ENCODE results near the gene SIX1.

Gene SIX1

GRCh38 chr14:60652674-60653651 lies 3.7 kb upstream of the SIX1 start:
- DNase-seq (ENCODE audit: low read depth in 1 of 2, low spot score in 1 of 2), result no peak
- in situ Hi-C loops (cut with HindIII; ENCODE audit: low pct_unique_long_range_greater_than_20kb, low sequenced_read_pairs), result no loop called here
- TF ChIP-seq JUND (IDR thresholded peaks at IDR 0.05; ENCODE audit: low read depth), result no peak

- no peak for DNase-seq (ENCODE audit: low read depth in 1 of 2, low spot score in 1 of 2)
- in situ Hi-C loops (cut with HindIII; ENCODE audit: low pct_unique_long_range_greater_than_20kb, low sequenced_read_pairs), result no loop called here
- no peak for TF ChIP-seq JUND (IDR thresholded peaks at IDR 0.05; ENCODE audit: low read depth)
Measured at GRCh38 chr14:60651796-60652673, 2.8 kb upstream of the SIX1 start.

DNA sequence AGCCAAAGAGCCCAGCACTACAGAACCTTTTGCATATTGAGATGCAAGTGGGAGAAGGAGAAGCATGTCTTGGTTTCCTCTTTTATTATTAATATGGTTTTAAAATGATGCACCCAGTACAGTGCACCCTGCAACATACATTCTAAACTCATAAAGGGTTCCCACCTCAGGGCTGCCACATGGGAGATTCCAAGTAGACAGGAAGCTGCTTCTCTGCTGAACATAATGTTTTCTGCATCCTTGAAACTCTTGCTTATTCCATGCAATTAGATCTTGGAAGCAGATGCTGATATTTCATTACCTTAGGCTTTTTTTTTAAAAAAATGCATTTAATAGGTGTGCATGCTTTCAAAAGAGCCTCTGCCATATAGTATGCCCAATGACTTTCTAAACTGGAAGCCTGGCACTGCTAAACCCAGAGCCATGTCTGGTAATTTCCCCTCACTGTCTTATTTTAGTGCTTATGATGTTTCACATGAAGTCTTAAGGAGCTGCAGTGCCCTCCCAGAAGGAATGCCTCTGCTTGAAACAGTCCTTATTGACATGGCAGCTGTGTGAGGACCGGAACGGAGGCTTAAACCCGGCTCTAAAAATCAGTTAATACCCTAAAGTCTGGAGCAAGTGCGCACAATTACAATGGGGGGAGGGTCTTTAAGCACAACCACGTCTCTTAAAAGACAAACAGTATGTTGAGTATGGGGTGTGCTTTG lies 2.0 kb upstream of the SIX1 start:
- TF ChIP-seq JUND (IDR thresholded peaks at IDR 0.05; ENCODE audit: low read depth), result no peak
- in situ Hi-C loops (cut with HindIII; ENCODE audit: low pct_unique_long_range_greater_than_20kb, low sequenced_read_pairs), result no loop called here
- no peak for DNase-seq (ENCODE audit: low read depth in 1 of 2, low spot score in 1 of 2)

- DNase-seq (ENCODE audit: low read depth in 1 of 2, low spot score in 1 of 2), result peak; percentile 41 to 42
- TF ChIP-seq JUND (IDR thresholded peaks at IDR 0.05; ENCODE audit: low read depth), result no peak
- in situ Hi-C loops (cut with HindIII; ENCODE audit: low pct_unique_long_range_greater_than_20kb, low sequenced_read_pairs), result no loop called here
Measured at GRCh38 chr14:60650373-60650961, 1.2 kb upstream of the SIX1 start.

GRCh38 chr14:60649875-60650372 lies 647 bp upstream of the SIX1 start:
- TF ChIP-seq JUND (IDR thresholded peaks at IDR 0.05; ENCODE audit: low read depth), result no peak
- DNase-seq (ENCODE audit: low read depth in 1 of 2, low spot score in 1 of 2), result peak; percentile 27 to 37
- in situ Hi-C loops (cut with HindIII; ENCODE audit: low pct_unique_long_range_greater_than_20kb, low sequenced_read_pairs), result no loop called here

DNA sequence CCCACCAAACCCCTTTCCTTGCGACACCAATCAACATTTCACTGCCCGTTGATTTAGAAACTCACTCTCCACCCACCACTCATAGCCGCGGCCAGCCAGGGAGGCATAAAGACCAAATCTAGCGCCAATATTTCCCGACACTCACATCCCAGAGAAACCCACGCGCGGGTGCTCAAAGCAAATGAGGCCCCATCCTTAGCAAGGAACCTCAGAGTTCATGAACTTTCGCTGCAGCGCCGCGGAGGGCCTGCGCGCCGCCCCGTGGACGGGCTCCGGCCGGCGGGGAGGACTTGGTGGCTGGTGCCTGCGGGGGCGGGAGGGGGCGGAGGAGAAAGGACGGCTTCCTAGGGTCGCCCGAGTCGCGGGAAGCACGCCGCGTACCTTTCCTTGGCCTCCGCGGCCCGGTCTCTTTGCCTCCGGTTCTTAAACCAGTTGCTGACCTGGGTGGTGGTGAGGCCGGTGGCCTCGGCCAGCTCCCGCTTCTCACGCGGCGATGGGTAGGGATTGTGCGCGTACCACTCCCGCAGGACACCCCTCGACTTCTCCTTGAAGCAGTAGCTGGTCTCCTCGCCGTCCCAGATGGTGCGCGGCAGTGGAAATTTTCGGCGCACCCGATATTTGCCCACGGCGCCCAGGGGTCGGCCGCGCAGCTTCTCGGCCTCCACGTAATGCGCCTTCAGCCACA lies 886 bp downstream of the SIX1 start:
- no peak for TF ChIP-seq JUND (IDR thresholded peaks at IDR 0.05; ENCODE audit: low read depth)
- in situ Hi-C loops (cut with HindIII; ENCODE audit: low pct_unique_long_range_greater_than_20kb, low sequenced_read_pairs), result no loop called here
- DNase-seq (ENCODE audit: low read depth in 1 of 2, low spot score in 1 of 2), result peak; percentile 35 to 52

GRCh38 chr14:60647837-60648248 lies 1.4 kb downstream of the SIX1 start:
- no peak for DNase-seq (ENCODE audit: low read depth in 1 of 2, low spot score in 1 of 2)
- in situ Hi-C loops (cut with HindIII; ENCODE audit: low pct_unique_long_range_greater_than_20kb, low sequenced_read_pairs), result no loop called here

DNA sequence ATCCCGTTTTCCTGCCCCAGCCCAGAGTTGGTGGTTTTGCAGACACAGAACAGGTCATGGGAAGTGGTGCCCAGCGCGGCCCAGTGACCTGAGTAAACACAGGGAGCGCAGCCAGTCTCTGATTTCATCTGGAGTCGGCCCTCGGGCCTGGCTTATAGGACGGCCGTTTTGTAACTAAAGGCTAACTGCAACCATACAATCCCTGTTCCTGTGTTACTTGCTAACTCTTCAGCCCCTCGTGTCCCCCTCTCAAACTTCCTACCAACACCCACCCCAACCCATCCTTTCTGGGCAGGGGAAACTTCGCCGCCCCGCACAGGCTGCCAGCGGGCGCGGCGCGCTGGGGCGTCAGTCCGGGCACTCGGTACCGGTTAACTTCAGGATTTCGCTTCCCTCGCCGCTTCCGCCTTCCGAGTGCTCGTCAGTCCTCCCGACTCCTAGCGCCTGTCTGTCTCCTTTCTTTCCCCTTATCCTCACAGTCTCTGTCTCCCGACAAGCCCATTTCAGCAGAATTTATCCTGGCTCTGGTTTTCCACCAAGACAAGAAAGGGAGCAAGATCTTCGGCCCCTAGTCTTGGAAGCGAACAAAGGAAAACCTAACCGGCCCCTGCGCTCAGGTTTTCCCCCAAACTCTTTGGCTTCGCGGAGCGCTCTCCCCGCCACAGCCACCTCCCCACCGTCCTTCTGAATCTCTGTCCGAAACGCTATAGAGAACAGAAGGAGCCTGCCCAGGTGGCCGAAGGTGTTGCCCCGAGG lies 2.0 kb downstream of the SIX1 start:
- TF ChIP-seq JUND (IDR thresholded peaks at IDR 0.05; ENCODE audit: low read depth), result no peak
- DNase-seq (ENCODE audit: low read depth in 1 of 2, low spot score in 1 of 2), result peak; percentile 63 to 68

More at GRCh38 chr14:60647837-60648248, 1.4 kb downstream of the SIX1 start:
- no peak for TF ChIP-seq JUND (IDR thresholded peaks at IDR 0.05; ENCODE audit: low read depth)

DNA sequence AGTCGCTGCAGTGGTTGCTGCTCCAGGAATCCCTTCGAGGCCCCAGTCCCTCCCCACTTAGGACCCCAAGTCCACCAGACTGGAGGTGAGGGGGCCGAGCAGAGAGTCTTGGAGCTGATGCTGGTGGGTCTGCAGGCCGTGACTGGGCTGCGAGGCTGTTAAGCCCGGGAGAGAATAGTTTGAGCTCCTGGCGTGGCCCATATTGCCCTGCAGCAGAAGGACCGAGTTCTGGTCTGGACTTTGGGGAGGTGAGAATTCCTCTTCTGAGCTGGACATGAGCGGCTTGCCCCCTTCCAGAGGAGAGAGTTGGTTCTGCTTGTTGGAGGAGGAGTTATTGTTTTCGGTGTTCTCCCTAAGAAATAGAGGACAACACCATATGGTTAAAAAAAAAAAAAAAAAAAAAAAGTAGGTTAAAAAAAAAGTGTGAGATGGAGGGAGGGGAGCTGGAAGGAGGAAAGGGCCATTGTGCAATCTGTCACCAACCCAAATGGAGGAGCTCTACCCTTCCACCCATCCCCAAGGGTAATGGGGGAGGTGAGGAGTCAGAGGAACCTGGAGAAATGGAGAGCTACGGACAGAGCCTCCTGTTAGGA lies 3.0 kb downstream of the SIX1 start:
- no peak for DNase-seq (ENCODE audit: low read depth in 1 of 2, low spot score in 1 of 2)
- TF ChIP-seq JUND (IDR thresholded peaks at IDR 0.05; ENCODE audit: low read depth), result no peak
- in situ Hi-C loops (cut with HindIII; ENCODE audit: low pct_unique_long_range_greater_than_20kb, low sequenced_read_pairs), result no loop called here

More for the DNA sequence above, 2.0 kb downstream of the SIX1 start:
- in situ Hi-C loops (cut with HindIII; ENCODE audit: low pct_unique_long_range_greater_than_20kb, low sequenced_read_pairs), result no loop called here

DNA sequence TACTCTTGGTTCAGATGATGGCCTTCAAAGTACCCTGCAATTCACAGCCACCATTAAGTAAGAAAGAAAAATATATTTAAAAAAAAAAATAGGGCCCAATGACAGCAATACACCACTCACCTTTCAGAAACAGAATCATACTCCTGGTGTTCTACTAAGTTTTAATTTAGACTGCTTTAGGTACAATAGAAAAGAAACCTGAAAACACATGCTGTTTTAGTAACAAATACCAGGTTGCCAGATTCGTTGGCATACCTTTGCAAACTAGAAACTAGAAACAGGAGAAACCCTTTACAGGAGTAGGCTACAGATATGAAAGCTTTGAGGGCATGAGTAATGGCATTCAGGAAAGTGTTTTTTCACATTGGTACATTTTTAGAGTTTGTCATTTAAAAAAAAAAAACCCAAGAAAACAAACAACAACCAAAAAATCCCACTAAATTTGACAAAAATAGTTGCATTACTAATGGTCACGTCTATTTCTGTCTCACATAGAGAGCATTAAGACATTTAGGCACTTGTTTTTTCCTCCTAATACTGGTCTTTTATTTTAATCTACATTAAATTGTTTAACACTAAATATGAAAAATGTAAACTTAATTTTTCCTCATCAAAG lies 4.0 kb downstream of the SIX1 start:
- in situ Hi-C loops (cut with HindIII; ENCODE audit: low pct_unique_long_range_greater_than_20kb, low sequenced_read_pairs), result no loop called here
- no peak for TF ChIP-seq JUND (IDR thresholded peaks at IDR 0.05; ENCODE audit: low read depth)
- no peak for DNase-seq (ENCODE audit: low read depth in 1 of 2, low spot score in 1 of 2)

Measured in T47D (cell line).